Stimulated activated CD8-positive, alpha-beta memory T cell treated with anti-CD3 and anti-CD28 coated beads, Interleukin-15, amount 100 ng/mL, for 48 hours (primary cell): ENCODE measurements around the gene CCDC28B.

Source experiments
- DNase-seq, 2 donors: peaks; one replicate each; pipeline ENCODE4 v3.0.0-alpha.2; 2020; ENCODE audit warnings: low read depth in 2 of 2

CCDC28B gene

DNA sequence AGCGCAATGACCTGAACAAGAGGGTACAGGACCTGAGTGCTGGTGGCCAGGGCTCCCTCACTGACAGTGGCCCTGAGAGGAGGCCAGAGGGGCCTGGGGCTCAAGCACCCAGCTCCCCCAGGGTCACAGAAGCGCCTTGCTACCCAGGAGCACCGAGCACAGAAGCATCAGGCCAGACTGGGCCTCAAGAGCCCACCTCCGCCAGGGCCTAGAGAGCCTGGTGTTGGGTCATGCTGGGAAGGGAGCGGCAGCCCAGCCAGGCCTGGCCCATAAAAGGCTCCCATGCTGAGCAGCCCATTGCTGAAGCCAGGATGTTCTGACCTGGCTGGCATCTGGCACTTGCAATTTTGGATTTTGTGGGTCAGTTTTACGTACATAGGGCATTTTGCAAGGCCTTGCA lies 5.4 kb upstream of the CCDC28B start:
- DNase-seq = no peak

- DNase-seq = no peak
Observed at GRCh38 chr1:32195531-32195930, 4.9 kb upstream of the CCDC28B start.

- DNase-seq = no peak
Observed at GRCh38 chr1:32195972-32196823, 4.2 kb upstream of the CCDC28B start.

GRCh38 chr1:32197074-32197473 lies 3.3 kb upstream of the CCDC28B start:
- DNase-seq = no peak

GRCh38 chr1:32197837-32198236 lies 2.6 kb upstream of the CCDC28B start:
- DNase-seq = no peak

DNA sequence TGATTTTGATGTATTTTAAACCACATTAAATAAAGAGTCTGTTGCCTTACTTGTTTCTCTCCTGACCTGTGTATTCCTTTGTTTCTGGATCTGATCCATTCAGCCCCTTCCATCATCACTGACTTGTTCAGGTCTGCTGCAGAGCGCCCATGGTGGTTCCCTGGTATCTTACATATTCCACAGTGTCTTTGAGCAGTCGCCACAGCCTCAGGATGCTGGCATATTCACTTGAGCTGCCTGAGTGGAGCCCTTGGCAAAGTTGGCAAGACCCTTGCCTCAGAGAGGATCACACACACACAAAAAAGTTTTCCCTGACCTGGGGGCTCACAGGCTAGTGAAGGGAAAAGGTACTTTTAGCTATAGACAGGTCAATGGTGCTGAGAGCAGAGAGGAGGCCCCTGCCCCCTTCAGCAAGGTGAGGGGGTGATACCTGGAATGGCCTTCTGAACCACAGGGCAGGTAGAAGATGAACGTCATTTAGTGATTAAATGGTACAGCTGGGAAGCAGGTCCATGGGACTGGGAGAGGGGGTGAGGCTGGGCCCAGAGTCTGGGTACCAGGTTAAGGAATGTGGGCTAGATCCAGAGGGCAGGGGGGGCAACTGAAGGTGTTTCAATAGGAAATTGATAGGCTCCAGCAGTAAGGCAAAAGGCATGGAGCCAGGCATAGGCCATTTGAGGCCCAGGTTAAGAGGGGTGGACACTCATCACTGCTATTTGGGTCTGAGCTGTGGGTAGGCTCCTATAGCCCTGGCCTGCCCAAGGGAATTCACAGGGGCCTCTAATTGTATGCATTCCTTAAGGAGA lies 2.0 kb upstream of the CCDC28B start:
- DNase-seq = no peak

DNA sequence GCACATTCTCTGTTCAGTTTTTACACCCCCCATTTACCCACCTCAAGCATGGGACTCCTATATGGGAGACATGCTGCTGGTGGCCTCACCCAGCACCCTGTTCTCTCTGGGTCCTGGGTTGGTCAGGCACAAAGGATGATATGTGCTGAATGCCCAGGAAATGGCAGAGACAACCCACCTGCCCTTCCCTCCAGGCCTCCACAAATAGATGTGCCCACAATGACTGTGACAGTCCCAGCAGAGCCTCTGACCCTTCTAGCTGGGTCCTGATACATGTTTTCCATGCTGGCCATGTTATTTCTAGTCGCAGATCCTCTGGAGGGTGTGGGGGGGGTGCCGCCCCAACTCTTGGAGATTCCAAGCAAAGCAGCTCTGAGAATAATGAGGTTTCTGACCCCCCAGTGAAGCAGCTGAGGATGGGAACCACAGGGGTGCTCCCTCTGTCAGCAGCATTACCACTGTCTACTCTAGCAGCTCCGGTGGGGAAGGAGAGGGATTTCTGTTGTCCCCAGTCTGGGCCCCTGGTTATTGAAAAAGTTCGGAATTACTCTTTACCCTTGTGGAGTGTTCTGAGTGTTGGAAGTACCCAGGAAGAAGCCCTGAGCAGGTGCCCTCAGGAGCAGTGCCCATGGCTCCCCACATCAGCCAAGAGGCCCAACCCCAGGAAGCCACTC lies 1.2 kb upstream of the CCDC28B start:
- DNase-seq = no peak

GRCh38 chr1:32199717-32200072 lies 700 bp upstream of the CCDC28B start:
- no peak for DNase-seq

GRCh38 chr1:32201011-32201855 lies 838 bp downstream of the CCDC28B start:
- peak; percentile 75 to 81 for DNase-seq

DNA sequence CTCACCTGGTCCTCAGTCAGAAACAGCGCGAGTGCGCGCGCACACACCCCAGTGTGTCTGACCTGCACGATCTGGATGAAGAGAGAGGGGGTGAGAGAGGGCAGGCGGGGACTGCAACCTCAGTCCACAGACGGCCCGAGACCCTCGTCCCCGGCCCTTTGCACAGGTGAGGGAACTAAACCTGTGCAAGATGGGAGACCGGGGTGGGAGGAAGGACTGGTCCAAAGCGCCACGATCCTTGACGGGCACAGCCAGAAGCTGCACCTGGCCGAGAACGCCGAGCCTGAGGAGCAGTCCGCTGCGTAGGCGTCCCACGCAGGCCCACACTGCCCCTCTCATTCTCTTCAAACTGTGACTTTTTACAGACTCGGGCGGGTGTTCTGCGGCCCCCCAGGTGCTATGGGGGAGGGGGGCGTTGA lies 4.6 kb downstream of the CCDC28B start:
- no peak for DNase-seq

DNA sequence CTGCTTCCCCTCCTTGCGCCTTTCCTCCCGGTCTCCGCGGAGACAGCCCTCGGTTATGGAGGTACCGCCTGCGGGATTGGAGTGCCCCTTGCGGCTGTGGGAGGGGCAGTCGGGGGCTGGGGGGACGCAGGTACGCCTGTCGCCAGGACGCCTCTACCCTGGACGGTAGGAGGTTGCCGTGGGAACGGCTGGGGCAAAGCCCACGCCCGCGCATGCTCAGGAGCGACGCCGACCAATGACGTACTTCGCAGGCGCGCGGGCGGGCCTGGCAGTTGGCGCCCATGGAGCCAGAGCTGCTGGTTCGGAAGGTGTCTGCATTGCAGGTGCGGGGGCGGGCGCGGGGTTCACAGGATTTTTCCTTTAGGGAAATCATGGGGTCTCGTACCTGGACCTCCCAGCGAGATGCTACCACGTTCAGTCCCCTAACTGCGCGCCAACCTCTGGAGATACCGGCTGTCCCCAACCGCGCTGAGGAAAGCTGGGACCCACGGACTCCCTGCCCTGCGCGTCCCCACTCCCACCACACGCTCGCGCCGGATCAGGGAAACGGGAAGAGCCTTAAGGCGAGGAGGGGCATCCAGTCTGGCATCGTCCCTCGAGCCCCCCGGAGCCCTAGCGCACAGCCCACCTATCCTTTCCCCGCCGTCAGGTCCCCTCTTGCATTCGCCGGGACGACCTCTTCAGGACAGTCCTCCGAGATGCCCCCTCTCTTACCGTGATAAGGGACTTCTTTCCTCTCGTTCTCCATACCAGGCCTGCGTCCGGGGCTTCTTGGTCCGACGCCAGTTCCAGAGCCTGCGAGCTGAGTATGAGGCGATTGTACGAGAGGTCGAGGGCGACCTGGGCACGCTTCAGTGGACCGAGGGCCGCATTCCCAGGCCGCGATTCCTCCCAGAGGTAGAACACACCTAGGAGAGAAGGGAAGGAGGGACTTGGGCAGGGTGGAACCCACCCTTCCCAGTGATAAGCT lies 5.3 kb downstream of the CCDC28B start, which contains the start of gene IQCC:
Gene IQCC, plus strand, starts transcription at position 271 of the 970 bp plus-strand sequence. Its CDS starts 11 bp downstream, at position 282.
- peak; percentile 82 to 84 for DNase-seq

- no peak for DNase-seq
Observed at GRCh38 chr1:32208469-32208868, 8.1 kb downstream of the CCDC28B start.

DNA sequence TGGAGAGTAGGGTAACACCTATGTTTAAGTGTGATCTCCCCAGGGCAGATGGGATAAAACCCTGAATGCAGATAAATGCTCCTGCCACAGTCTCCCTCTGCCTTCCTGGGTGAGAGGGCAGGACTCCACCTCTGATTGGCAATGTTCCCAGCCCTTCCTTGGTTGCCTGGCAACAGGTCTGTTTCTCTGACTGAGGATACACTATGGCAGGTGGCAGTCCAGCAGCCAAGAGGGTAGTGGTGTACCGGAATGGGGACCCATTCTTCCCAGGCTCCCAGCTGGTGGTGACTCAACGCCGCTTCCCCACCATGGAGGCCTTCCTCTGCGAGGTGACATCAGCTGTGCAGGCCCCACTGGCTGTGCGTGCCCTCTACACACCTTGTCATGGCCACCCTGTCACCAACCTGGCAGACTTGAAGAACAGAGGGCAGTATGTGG lies 8.5 kb downstream of the CCDC28B start, which contains the start of gene DCDC2B:
Gene DCDC2B, plus strand, starts transcription at position 199 of the 438 bp plus-strand sequence. Its CDS starts 5 bp downstream, at position 204.
- no peak for DNase-seq

DNA sequence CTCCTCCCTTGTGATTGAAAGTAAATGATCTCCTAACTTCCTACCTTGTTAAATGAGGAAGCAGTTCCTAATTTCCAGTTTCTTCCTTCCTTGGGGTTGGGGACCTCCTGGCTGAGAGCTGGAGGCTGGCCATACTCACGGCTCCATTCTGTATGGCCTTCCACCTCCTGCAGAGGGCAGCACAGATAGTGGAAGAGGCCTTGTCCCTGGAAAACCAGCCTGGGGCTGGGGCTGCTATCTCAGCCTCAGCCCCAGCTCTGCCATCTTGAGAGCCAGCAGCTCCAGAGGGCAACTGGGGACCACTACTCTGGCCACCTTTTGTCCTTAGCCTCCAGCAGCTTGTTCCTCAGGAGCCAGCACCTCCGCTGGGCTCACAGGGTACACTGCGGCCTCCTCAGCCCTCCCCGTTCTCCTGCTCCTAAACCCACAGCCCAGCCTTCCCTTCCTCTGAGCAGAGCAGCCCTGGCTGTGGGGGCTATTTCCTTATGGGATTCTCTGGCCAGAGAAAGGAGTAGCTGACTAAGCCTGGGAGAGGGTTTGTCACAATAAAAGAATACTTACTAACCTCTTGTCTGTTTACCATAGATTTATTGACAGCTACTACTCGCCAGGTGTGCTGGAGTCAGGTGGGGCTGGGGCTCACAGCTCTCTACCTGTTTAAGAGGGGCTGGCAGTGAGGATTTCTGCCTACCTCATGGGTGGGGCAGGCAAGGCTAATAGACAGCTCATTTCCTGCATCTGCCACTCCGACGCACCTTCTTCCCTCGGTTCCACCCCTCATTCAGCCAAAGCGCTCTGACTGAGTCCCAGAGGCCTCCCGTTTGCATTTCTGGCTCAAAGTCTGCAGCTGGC lies 15.5 kb downstream of the CCDC28B start:
- no peak for DNase-seq

DNA sequence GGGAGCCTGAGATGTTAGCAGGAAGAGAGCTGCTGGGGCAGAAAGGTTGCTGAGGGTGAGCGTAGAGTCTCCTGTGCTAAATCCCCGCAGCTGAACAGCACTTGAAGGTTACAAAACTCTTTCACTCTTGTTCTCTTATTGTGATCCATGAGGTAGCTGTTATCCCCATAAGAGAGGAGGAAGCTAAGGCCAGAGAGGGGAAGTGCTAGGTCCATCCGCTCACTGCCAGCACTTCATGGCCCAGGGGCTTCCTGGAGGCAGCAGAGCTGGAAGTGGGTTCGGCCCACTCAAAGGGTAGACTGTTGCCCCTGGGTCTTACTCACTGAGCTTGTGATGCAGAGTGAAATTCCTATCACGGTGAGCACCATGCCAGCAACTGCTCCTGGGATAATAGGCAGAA lies 16.2 kb downstream of the CCDC28B start:
- DNase-seq = no peak

DNA sequence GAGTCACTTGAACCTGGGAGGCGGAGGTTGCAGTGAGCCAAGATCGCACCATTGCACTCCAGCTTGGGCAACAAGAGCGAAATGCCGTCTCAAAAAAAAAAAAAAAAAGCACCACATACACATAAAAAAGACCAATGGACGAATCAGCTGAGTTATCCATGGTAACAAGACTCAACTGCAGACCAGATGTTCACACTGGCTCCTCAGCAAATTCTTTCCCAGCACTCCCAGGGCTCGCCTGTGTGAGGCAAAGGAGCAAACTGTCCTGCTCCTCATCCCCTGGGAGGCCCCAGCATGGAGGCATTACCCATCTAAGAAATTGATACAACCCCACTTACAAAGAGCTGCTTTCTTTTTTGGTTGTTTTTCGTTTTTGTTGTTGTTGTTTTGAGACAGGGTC lies 18.6 kb downstream of the CCDC28B start:
- DNase-seq = no peak

DNA sequence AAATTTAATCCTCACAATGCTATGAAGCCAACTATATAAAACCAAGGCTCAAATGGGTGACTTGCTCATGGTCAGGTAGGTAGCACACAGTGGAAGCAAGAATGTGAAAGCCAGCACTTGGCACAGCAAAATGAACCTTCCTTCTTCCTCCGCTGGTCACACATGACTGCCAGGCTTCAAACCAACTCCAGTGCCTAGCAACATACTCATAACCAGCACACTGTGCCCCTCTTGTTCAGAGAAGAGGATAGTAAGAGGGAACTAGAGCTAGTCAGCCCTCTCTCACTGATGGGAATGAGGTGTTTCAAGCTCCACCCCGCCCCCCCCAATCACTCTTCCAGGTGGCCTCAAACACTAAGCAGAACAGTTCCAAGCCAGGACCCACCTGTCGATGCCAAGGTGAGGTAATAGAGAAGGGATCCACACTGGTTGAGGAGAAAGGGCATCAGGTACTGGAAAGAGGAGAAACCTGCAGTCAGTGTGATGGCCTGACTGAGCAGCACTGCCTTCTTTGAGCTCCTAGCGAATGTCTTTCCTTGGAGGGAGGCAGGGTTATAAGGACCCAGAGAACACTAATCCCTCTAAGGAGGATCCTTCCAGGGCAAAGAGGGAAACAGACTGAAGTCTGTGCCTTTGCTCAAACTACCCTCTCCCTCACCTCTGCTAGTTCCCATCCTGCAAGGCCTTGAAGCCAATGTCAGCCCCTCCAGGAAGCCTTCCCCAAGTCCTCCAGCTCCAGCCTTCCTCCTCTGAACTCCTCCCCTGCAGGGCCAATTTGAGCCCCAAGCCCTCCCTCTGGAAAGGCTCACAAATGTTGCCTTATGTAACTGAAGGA lies 20.6 kb downstream of the CCDC28B start:
- DNase-seq = no peak

GRCh38 chr1:32221581-32221979 lies 21.2 kb downstream of the CCDC28B start:
- no peak for DNase-seq
